Activated CD4-positive, alpha-beta T cell treated with anti-CD3 and anti-CD28 coated beads for 48 hours (primary cell): ENCODE measurements around the gene SDR9C7.
"Not testable (repeated sequence)": the region's sequence is repeated elsewhere in the genome, so short reads cannot be mapped to it uniquely, and the experiment has no call there.

ENCODE experiments used
- DNase-seq: peaks from one replicate; pipeline ENCODE4 v3.0.0-alpha.2; 2020

SDR9C7 gene

DNA sequence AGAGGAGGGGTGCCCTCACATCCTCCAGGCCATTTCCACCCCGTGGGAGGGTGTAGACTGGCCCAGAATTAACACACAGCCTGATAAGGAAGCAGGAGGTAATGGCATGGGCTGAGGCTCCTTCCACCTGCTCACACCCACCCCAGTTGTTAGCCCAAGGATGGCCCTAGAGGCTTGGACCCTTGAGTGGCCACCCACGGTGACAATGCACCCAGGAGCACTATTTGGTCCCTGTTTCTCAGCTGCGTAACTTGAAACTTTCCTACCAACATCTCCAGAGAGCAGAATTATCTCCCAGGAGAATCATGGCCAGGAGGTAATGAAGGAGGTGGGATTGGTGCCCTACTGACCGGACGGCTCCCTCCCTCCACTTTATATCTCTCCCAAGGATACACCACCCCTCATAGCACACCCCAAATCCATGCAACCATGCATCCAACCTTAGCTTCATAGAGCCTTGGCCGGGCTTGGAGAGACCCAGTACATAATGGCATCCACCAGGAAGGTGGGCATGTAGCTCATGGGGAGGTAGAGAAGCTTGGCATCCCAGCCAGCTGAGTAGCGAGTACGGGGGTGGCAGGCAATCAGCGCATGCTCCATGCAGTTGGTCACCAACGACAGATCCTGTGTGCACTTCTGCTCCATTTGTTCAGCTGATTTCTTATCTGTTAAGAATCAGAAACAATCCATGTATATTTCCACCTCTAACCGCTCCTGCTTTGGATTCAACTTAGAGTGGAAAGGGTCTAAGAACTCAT, 17.6 kb upstream of the SDR9C7 start:
- no peak for DNase-seq

DNA sequence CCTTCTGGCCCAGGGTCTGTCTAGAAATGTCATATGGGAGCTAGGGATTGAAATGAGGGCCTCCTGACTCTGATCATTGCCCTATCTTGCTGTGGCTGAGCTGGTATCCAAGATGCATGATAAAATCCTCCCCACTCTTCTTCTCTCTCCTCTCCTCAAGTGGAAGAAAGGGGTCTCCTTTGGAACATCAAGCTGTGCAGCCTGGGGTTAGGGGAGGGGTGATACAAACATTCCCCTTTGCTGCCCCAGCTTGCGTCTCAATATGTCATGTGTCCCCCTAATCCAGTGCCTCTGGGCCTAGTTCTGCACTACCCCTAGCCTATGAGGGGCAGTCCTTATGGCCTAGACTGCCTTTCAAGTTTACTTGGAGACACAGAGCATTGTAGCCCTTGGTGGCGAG, 14.7 kb upstream of the SDR9C7 start:
- DNase-seq: no peak

DNA sequence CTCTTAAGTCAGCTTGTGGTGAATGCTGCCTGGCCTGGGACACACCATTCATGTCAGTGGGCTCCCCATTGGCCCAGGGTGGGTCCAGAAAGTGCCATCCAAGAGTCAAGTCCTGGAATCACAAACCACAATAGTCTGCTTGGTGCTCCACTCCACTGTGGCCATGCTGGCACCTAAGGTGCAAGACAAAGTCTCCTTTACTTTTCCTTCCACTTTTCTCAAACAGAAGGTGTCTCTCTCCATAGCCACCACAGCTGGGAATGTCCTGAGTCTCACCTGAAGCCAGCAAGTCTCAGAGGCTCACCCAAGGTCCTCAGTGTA, 14.2 kb upstream of the SDR9C7 start:
- DNase-seq: no peak

DNA sequence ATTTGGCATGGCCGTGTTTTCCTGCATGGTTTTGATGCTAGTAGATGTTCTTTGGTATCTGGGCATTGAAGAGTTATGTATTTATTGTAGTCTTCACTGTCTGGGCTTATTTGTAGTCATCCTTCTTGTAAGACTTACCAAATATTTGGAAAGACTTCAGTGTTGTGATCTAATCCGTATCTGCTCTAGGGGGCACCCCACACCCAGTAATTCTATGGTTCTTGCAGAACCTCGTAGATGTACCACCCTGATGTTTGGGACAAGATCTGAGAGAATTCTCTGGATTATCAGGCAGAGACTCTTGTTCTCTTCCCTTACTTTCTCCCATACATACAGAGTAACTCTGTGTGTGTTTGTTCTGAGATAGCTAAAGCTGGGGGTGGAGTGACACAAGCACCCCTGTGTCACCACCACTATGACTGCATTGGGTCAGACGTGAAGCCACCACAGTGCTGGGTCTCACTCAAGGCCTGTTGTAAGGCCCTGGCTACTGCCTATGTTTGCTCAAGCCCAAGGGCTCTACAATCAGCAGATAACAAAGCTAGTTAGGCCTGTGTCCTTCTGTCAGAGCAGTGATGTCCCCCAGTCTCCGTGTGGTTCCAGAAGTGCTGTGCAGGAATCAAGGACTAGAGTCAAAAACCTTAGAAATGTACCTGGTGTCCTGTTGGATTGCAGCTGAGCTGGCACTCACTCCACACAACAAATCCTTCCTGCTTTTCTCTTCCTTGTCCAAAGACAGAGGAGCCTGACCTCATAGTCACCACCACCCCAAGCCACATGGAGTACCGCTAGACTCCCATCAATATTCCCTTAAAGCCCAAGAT, 13.6 kb upstream of the SDR9C7 start:
- DNase-seq: no peak

DNA sequence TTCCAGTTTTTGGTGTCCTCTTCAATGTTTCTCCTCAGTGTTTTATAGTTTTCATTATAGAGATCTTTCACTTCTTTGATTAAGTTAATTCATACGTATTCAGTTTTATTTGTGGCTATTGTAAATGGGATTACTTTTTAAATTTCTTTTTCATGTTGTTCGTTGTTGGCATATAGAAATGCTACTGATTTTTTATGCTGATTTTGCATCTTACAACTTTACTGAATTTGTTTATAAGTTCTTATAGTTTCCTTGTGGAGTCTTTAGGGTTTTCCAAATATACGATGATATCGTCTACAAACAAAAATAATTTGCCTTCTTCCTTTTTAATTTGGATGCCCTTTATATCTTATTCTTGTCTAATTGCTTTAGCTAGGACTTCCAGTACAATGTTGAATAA, 9.7 kb upstream of the SDR9C7 start:
- no peak for DNase-seq

DNA sequence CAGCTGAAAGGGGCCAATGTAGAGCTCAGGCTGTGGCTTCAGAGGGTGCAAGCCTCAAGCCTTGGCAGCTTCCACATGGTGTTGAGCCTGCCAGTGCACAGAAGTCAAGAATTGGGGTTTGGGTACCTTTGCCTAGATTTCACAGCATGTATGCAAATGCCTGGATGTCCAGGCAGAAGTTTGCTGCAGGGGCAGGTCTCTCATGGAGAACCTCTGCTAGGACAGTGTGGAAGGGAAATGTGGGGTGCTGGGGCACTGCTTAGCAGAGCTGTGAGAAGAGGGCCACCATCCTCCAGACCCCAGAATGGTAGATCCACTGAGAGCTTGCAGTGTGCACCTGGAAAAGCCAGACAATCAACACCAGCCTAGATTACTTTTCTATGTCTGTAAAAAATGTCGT, 9.2 kb upstream of the SDR9C7 start:
- not testable (repeated sequence) for DNase-seq

DNA sequence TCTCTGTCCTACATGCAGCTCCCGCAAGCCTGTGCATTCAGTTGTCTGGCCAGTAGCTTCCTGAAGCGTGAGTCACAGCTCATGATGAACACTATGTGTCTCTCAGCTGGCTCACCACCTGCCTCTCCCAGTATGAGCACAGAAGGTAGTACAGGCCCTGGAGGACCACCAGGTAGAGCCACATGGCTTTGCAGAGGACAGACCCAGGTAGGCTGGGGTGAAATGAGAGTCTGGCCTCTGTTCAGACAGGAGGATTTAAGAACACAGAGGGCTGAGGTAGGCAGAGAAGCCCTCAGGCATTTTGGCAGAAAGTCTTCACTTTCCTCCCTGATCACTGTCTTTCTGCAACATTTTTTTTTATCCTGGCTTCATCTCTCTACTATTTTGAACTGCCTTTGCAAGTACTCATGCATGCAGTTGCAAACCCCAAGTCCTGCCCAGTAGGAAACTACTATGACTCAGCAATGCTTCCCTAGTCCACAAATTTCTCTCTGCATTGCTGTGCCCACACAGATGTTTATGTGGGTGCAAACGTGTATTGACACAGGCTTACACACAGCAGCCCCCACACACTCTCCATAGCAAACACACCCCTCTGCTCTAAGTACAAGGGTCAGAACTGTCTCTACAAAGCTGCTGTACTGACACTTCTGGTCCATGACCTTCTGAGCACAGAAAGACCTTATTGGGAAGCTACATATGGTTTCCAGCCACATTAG, 7.2 kb upstream of the SDR9C7 start:
- DNase-seq: no peak

DNA sequence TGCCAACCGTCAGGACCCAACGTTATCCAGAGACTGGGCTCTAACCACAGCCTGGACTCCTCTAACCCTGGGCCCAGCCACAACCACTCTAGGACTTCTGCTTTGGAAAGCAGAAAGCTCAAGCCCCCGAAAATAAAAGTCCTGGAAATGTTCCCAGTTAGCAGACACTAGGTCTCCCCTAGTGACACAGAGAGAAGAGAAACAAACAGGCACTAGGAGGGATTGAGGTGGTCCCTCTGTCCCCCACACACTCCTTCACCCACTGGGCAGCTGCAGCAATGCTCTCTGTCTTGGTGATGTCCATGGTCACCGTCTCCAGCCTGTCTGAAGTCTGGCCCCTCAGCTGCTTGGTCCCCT, 6.7 kb upstream of the SDR9C7 start:
- not testable (repeated sequence) for DNase-seq

DNA sequence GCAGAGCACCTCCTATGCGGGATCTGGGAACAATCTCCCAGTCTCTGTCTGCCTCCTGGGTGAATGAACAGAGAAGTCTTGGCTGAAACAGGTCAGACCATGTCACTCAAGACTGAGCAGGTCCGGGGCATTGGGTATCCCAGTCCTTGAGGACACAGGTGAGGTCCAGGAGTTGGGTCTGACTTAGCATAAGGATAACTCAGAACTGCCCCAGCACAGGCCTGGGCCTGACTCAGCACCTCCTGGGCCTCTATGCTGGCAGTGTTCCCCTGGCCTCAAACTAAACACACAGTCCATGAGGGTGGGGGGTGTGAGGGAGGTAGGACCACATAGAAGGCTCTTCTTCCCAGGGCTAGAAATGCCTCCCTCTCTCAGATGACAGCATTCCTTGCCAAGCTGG, 1.5 kb upstream of the SDR9C7 start:
- no peak for DNase-seq

DNA sequence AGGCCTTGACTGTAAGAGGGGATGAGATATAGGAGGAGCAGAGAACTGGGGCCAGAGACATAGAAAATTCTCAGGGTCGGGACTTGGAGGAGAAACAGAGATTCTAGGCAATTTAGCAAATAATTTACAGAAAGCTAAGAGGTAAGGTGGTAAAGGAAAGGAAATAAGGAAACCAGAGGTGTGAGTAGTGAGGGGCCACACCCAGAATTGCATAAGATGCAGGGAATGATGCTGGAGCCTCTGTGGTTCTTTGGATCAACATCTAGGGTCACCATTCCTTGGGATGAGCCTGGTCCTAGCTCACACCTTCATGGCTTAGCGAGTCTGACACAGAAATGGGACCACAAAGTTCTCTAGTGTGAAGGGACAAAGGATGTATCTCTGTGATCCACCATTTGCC, 949 bp upstream of the SDR9C7 start:
- DNase-seq: no peak

DNA sequence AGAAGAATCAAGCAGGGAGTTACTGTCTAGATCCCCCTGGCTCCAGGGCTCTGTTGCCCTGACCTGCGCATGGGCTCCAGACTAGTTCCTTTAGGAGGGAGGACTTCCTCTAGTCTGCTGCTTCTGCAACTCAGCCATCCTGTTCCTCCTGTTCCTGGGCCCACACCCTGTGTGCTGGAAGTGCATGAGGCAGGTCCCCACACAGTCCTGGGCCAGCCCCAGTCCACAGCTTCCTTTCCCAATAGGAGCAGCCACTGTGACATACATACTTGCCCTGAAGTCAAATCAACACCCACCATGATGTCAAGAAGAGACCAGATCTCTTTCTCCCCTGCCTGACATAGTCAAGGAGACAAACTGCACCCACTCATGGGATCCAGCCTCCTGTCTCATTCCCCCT, 1.3 kb downstream of the SDR9C7 start:
- DNase-seq: no peak

DNA sequence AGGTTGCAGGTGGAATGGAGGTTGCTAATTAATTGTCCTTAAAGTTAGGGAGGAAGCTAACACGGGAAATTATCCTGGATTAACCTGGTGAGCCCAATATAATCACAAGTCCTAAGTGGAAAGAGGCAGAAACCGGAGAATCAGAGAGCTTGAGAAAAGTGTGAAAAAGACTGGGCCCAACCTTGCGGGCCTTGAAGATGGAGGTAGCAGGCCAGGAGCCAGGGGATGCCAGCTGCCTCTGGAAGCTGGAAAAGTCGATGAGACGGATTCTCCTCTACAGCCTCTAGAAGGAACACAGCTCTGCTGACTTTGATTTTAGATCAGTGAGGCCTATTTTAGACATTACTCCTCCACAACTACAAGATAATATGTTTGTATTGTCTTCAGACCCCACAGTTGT, 2.1 kb downstream of the SDR9C7 start:
- DNase-seq: no peak

DNA sequence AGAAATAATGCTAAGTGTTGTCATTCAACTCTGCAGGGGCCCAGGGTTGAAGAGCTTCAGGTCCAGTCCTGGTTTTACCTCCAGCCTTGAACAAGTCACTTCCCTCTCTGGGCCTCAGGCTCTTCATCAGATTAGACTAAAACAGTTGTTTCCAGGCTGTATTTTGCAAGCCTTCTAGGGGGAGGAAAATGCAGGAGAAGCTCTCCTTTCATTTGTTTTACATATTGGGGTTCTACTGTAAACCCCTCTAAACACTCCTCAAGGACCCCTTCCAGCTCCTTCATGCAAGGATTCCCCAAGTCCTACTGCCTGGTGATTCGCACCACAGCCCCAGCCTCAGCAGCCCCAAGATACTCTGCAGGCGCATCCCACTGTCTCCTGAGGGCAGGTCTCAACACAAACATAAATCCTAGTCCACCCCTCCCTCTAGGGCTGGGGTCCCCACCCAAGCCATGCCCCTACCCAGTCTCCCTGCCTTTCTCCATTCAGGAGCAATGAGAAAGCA, 2.7 kb downstream of the SDR9C7 start:
- DNase-seq: peak; percentile 32

DNA sequence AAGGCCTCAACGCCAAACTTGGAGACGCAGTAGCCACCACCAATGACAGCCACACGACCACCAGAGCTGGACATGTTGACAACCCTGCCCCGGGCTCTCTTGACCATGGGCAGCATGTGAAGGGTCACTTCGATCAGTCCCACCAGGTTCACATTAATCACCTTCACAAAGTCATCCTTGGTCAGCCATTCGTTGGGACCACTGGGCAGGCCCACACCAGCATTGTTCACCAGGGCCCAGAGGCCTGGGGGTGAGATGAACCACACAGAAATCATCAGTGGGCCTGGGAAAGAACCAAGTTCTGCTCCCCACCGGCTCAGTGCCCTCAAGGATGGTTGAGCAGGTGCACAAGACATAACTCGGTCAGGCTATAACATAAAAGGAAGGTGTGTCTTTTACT, 4.0 kb downstream of the SDR9C7 start:
- no peak for DNase-seq

DNA sequence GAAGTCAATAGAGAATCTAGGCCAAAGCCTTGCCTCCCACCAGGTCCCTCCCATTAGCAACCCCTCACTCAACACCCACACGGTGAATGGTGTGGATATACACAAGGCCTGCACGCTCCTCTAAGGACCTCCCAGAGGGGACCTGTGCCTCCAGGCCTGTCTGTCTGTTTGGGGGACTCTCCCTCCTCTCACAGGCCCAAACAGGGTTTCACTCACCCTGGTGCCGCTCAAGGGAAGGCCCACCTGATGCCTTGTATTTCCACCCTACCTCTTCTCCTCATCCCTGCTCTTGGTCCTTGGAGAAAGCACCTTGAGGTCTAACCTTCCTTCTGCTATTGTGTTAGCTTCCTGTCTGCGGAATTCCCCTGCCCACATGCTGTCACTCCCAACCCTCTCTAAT, 4.4 kb downstream of the SDR9C7 start:
- no peak for DNase-seq

DNA sequence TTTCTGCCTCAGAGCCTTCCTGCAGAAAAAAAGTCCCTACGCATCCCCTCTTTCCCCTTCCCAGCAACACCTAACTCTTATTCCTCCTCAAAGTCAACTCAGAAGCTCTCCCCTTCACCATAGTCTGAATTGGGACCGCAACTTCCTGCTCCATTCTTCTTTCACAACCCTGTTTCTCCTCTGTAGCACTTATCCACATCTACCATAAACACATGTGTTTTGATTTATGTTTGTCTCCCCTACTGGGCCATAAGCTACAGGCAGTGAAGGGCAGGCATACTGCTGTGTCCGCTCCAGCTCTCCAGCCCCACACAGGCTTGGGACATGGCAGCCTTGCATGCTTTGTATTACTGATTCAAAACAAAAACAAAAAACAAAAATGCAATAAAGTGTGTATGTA, 5.9 kb downstream of the SDR9C7 start:
- no peak for DNase-seq

DNA sequence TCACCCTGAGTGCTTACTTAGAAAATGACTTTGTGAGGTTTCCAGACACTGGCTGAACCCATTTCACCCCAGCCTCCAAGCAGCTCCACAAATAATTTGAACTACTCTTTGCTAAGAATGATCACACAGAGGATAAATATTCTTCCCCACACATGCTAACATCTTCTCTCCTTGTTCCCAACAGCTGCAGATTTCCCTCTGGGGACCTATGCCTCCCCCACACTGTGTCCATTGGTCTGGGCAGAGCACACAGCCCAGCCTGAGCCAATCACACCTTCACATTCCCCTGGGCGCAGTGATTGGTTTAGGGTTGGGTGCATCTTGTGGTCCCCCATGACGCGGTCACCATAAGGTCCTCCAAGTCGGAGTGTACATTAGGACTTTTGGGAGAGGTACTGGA, 6.9 kb downstream of the SDR9C7 start:
- DNase-seq: no peak

DNA sequence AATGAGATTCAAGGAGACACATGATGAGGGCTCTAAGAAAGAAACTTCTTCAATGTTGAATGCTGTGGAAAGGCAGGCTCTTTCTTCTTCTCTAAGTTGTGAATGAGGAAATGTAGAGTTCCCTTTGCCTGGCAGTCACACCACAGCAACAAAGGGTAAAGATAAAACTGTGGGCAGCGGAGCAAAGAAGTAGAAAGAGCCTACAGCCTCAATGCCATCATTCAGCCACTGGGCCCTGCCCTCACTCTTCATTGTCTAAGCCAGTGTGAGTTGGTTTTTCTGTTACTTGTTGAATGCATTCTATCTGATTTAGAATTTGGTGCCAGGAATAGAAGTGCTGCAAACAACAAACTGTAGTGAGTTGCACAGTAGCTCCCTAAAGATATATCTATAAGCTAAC, 12.2 kb downstream of the SDR9C7 start:
- DNase-seq: no peak

DNA sequence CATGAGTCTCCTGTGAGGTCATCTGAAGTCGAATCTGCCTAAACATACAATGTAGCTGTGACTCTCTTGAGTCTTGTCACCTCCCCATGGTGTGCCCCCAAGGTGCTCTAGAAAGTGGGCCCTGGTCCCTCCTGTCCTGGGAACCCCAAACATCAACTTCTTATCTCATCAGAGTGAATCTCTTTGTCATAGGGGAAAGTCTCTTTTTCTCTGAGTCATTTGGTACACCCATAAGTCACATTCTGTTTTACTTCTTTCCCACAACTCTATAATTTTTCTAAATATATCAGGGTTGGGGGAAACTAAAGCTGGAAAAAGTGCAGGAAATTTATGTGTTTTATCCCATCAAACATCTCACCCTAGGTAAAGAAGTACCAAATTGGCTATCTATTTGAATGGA, 12.9 kb downstream of the SDR9C7 start:
- no peak for DNase-seq

DNA sequence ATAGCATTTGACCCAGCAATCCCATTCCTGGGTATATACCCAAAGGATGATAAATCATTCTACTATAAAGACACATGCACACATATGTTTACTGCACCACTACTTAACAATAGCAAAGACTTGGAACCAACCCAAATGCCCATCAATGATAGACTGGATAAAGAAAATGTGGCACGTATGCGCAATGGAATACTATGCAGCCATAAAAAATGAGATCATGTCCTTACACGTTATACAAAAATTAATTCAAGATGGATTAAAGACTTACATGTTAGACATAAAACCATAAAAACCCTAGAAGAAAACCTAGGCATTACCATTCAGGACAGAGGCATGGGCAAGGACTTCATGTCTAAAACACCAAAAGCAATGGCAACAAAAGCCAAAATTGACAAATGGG, 16.1 kb downstream of the SDR9C7 start:
- not testable (repeated sequence) for DNase-seq

DNA sequence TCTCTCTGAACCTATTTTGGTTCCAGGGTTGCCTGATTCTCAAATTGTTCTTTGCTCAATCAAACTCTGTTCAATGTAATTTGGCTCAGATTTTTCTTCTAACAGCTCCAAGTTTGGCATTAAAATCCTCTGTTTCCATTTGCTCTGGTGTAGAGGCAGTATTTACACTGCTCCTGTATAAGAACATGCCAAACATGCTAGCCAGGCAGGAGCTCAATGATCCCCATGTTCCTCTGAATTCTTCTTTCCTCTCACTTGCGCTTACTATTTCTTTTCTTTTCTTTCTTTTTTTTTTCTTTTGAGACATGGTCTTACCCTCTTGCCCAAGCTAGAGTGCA, 17.2 kb downstream of the SDR9C7 start:
- DNase-seq: no peak

DNA sequence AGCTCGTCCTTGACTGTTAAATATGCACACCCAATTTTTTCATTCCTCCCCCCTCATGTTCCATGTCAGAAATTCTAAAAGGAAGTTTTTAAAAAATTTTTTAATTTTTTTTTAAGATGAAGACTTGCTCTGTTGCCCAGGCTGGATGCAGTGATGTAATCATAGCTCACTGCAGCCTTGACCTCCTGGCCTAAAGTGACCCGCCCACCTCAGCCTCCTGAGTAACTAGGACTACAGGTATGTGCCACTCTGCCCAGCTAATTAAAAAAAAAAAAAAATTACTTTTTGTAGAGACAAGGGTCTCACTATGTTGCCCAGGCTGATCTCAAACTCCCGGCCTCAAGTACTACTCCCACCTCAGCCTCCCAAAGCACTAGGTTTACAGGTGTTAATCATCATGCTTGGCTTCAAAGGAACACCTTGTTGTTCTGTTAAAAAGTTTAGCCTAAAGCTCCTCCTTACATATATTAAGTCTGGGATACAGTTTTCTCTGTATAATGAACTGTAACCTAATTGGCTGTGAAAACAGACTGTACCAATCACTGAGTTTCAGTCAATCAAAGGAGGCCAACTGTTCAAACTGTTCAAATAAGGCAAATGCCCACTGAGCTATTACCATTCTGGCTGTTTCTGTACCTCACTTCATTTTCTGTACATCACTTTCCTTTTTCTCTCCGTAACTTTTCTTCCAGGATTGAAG, 17.8 kb downstream of the SDR9C7 start:
- DNase-seq: no peak

DNA sequence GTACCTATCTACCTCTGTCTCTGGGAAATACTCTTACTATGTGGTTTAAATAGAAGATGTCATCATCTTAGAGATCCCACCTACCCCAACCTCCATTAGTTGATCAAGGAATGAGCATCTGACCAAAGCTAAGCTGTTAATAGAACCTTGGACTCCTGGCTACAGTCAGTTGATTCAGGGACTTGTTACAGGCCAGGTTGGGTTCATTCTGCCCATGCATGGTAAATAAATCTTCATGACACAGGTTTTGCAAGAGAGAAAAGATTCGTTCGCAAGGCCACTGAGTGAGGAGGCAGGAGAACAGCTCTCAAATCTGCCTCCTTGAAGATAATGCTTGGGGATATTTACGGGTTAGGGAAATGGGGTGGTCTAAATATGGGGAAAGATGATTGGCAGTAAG, 19.5 kb downstream of the SDR9C7 start:
- no peak for DNase-seq

DNA sequence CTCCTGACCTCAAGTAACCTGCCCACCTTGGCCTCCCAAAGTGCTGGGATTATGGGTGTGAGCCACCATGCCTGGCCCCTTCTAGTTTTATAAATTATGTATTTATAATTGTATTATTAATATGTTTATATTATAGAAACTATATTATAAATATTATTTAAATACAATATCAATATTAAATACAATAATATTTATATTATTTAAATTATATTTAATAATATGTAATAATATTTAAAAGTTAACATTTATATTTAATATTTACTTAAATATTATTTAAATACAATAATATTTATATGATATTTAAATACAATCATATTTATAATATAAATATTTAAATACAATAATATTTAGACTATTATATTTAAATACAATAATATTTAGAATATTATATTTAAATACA, 20.0 kb downstream of the SDR9C7 start:
- DNase-seq: no peak
